ENCODE measurements around the gene DDHD1. TPM values are rescaled to one million over a fixed set of nuclear protein-coding genes. Genes with fewer than 3 reads are reported as not detected.

DDHD1 gene
- total RNA-seq, 6 experiments from 2014 or later = 2.7 to 8.4 (median 6.0) TPM

Small RNAs within 50 kb of the gene (small RNA-seq; reads per million reads assigned to genes)
- 0 reads per million in 2 experiments for gene AL352979.1

Other genes with a start within 250 kb of the DDHD1 start
- gene FERMT2, start 202.3 kb downstream of the DDHD1 start, total RNA-seq = 10 to 100 TPM; 40.4 to 64.5 (median 53.3) TPM

Measured in right lobe of liver (tissue), 5 donors.